Keratinocyte (primary cell): ENCODE results near the gene CLEC7A. TPM values are rescaled to one million over a fixed set of nuclear protein-coding genes. Genes with fewer than 3 reads are reported as not detected.

Experiments
- DNase-seq: peaks from one replicate; pipeline ENCODE4 v3.0.0-alpha.2; 2011; ENCODE audit warnings: low read depth, missing footprints, low spot score
- FAIRE-seq: peaks from 2 replicates; lab custom pipeline; 2011; peaks lifted over from hg19 to GRCh38; lab: Jason Lieb, UNC
- H2AFZ ChIP-seq: 2 replicates; pipeline ENCODE4 v1.6.0; 2012; ENCODE audit warnings: low read length, control low read depth, inconsistent platforms; ENCODE audit not compliant: control insufficient read depth
- H3K27ac ChIP-seq: 2 replicates; pipeline ENCODE4 v1.5.1; 2011; ENCODE audit warnings: low read length; ENCODE audit not compliant: control insufficient read depth, insufficient read depth
- H3K27me3 ChIP-seq: 3 replicates; pipeline ENCODE4 v1.6.0; 2011; ENCODE audit warnings: low read length; ENCODE audit not compliant: control insufficient read depth, insufficient read depth; ENCODE audit errors: extremely low read depth
- H3K36me3 ChIP-seq, 2 experiments: 2 replicates in 1 of 2; 3 replicates in 1 of 2; pipeline ENCODE4 v1.5.1; 2011; ENCODE audit warnings: low read length in 2 of 2, mild to moderate bottlenecking in 1 of 2; ENCODE audit not compliant: control insufficient read depth in 2 of 2, insufficient read depth in 2 of 2; ENCODE audit errors: extremely low read depth in 1 of 2
- H3K4me1 ChIP-seq: 3 replicates; pipeline ENCODE4 v1.5.1; 2011; ENCODE audit warnings: low read length; ENCODE audit not compliant: control insufficient read depth, insufficient read depth; ENCODE audit errors: extremely low read depth
- H3K4me2 ChIP-seq: 3 replicates; pipeline ENCODE4 v1.6.0; 2011; ENCODE audit warnings: low read depth, low read length; ENCODE audit not compliant: control insufficient read depth, insufficient read depth; ENCODE audit errors: extremely low read depth
- H3K4me3 ChIP-seq, 3 experiments: fragments of 200-600 bp in 1 of 3; sonication (generic) in 1 of 3; 2 replicates in 2 of 3; 3 replicates in 1 of 3; pipeline ENCODE4 v1.5.1; 2011 to 2016; ENCODE audit warnings: low read length in 3 of 3, mild to moderate bottlenecking in 3 of 3, control low read depth in 2 of 3, inconsistent platforms in 1 of 3, low read depth in 1 of 3, mixed read lengths in 1 of 3, mixed run types in 1 of 3, moderate library complexity in 1 of 3; ENCODE audit not compliant: control insufficient read depth in 2 of 3, insufficient read depth in 2 of 3; ENCODE audit errors: extremely low read depth in 1 of 3
- H3K79me2 ChIP-seq: 2 replicates; pipeline ENCODE4 v1.6.0; 2012; ENCODE audit warnings: low read length; ENCODE audit not compliant: control insufficient read depth, insufficient read depth
- H3K9ac ChIP-seq: 3 replicates; pipeline ENCODE4 v1.6.0; 2011; ENCODE audit warnings: low read length; ENCODE audit not compliant: control insufficient read depth, insufficient read depth; ENCODE audit errors: extremely low read depth
- H3K9me1 ChIP-seq: 3 replicates; pipeline ENCODE4 v1.6.0; 2011; ENCODE audit warnings: low read length; ENCODE audit not compliant: control insufficient read depth, insufficient read depth; ENCODE audit errors: extremely low read depth
- H3K9me3 ChIP-seq: 2 replicates; pipeline ENCODE4 v1.5.1; 2012; ENCODE audit warnings: low read depth, low read length; ENCODE audit not compliant: control insufficient read depth
- H4K20me1 ChIP-seq: 3 replicates; pipeline ENCODE4 v1.6.0; 2011; ENCODE audit warnings: low read length; ENCODE audit not compliant: control insufficient read depth, insufficient read depth; ENCODE audit errors: extremely low read depth
- EZH2 ChIP-seq: IDR thresholded peaks from one replicate; pipeline ENCODE4 v1.6.1; 2012; ENCODE audit warnings: inconsistent platforms, mild to moderate bottlenecking, low read length, moderate library complexity
- dilution Hi-C: fragments of 300-500 bp; cut with MboI; formaldehyde crosslinking; loops from one replicate; pipeline ENCODE4 v1.7.0; 2020; ENCODE audit warnings: low sequenced_read_pairs; ENCODE audit not compliant: extremely low pct_ligation_motif_present
- polyA plus RNA-seq, 5 experiments: library from polyadenylated mRNA; depleted of rRNA in 3 of 5; stranded (reverse) in 3 of 5; stranded (forward) in 1 of 5; unstranded in 1 of 5; fragments of >200 nt; gene quantifications; 1 replicate in 1 of 5; 2 replicates in 3 of 5; 3 replicates in 1 of 5; pipeline versions ENCODE4 v1.2.1 to v1.2.3, GENCODE V29; 2011 to 2012; ENCODE audit warnings: missing spikeins in 2 of 5, low read depth in 1 of 5, low replicate concordance in 1 of 5
- TF ChIP-seq, protein P1 (sequence below), 3 experiments: IDR thresholded peaks in 1 of 3; conservative IDR thresholded peaks in 1 of 3; optimal IDR thresholded peaks in 1 of 3; 2 replicates in 2 of 3; 3 replicates in 1 of 3; pipeline versions ENCODE3 to v1.5.1; 2011; ENCODE audit warnings: low read length in 3 of 3, mild to moderate bottlenecking in 3 of 3, moderate library complexity in 2 of 3, control low read depth in 1 of 3, inconsistent platforms in 1 of 3; ENCODE audit not compliant: insufficient read depth in 2 of 3; ENCODE audit errors: extremely low read depth in 1 of 3

Gene CLEC7A
- polyA plus RNA-seq, 1 donor (not counting 4 experiments of a cell fraction or from before 2014, with no cell fraction given): 0.62 TPM

DNA sequence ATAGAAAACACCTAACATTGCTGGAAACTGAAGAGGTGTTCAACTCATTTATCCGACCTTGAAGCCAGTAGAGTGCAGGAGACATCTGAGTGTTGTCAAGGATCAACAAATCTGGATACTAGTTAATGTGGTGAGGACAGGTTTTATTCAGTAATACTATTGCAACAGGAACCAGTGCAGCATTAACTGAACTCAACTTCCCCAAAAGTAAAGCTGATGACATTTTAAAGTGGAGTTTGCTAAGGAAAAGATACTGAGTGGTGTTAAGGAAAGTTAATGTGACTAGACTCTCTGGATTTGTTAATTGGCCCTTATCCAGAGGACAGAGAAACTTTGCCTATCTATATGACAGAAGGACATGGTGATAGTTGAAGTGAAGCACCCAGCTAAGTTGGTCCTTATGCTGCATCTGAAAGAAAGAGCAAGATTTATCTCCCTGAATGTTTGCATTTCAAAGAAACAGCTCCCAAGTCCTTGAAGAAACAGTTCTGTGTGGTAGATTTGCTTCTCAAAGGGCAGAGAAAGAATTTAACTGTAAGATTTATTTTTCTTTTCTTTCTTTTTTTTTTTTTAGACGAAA lies 1.2 kb upstream of the CLEC7A start:
- no peaks in the 10 kb centered on the region for H3K9me1 ChIP-seq
- dilution Hi-C loops: no loop called here

DNA sequence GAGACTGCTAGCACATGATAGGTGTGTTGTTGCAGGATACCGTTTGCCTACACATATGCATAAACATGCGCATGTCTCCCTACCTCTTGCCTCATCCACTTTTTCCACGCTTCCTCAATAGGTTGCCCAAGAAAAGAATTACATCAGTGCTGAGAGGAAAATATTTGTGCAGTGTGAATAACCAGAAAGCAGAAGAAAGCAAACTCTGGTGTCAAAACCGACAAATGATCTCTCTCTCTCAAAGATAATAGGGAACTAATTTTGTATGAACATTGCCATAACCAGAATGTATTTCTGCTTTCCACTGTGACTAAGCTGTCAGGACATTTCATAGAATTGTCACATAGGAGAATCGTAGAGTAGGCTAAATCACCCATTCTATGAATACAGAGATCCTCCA lies 1.3 kb downstream of the CLEC7A start:
- H2AFZ ChIP-seq: no peak overlapping the region
- H3K27me3 ChIP-seq: no peaks in the 10 kb centered on the region
- peaks cover 4% of the 10 kb centered on the region for H3K4me1 ChIP-seq
- no peak overlapping the region for H3K27ac ChIP-seq
- H3K4me3 ChIP-seq: no peak overlapping the region
- DNase-seq (no peak), FAIRE-seq (no peak)
- no peak overlapping the region for H3K9ac ChIP-seq
- H3K9me3 ChIP-seq: no peaks in the 10 kb centered on the region
- H3K9me1 ChIP-seq: no peaks in the 10 kb centered on the region
- no peak overlapping the region for H3K4me2 ChIP-seq
- no peaks in the 10 kb centered on the region for H4K20me1 ChIP-seq
- dilution Hi-C loops: no loop called here
- no peaks in the 10 kb centered on the region for H3K36me3 ChIP-seq
- no peaks in the 10 kb centered on the region for H3K79me2 ChIP-seq
- no peak for TF ChIP-seq EZH2
- TF ChIP-seq, protein P1, sequence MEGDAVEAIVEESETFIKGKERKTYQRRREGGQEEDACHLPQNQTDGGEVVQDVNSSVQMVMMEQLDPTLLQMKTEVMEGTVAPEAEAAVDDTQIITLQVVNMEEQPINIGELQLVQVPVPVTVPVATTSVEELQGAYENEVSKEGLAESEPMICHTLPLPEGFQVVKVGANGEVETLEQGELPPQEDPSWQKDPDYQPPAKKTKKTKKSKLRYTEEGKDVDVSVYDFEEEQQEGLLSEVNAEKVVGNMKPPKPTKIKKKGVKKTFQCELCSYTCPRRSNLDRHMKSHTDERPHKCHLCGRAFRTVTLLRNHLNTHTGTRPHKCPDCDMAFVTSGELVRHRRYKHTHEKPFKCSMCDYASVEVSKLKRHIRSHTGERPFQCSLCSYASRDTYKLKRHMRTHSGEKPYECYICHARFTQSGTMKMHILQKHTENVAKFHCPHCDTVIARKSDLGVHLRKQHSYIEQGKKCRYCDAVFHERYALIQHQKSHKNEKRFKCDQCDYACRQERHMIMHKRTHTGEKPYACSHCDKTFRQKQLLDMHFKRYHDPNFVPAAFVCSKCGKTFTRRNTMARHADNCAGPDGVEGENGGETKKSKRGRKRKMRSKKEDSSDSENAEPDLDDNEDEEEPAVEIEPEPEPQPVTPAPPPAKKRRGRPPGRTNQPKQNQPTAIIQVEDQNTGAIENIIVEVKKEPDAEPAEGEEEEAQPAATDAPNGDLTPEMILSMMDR (optimal IDR thresholded peaks at IDR 0.05 in 1 of 3, IDR thresholded peaks at IDR 0.05 in 1 of 3, conservative IDR thresholded peaks at IDR 0.05 in 1 of 3; ENCODE audit: extremely low read depth in 1 of 3, insufficient read depth in 2 of 3, low read length in 3 of 3): no peak

More for the DNA sequence above, 1.2 kb upstream of the CLEC7A start:
- DNase-seq: no peak
- no peaks in the 10 kb centered on the region for H3K27me3 ChIP-seq
- peaks cover 4% of the 10 kb centered on the region for H3K4me1 ChIP-seq
- no peak overlapping the region for H3K9ac ChIP-seq
- TF ChIP-seq, protein P1 (optimal IDR thresholded peaks at IDR 0.05 in 1 of 3, IDR thresholded peaks at IDR 0.05 in 1 of 3, conservative IDR thresholded peaks at IDR 0.05 in 1 of 3; ENCODE audit: extremely low read depth in 1 of 3, insufficient read depth in 2 of 3, low read length in 3 of 3): no peak
- TF ChIP-seq EZH2: no peak
- H3K36me3 ChIP-seq: no peaks in the 10 kb centered on the region
- H3K79me2 ChIP-seq: no peaks in the 10 kb centered on the region
- H3K27ac ChIP-seq: no peak overlapping the region
- H2AFZ ChIP-seq: no peak overlapping the region
- no peaks in the 10 kb centered on the region for H3K9me3 ChIP-seq
- no peaks in the 10 kb centered on the region for H4K20me1 ChIP-seq
- FAIRE-seq: no peak
- no peak overlapping the region for H3K4me3 ChIP-seq
- no peak overlapping the region for H3K4me2 ChIP-seq
